C1 segment of cervical spinal cord (tissue), 14 donors: Measurements from ENCODE around the gene NSUN3.
A peak's percentile ranks its signal among the peaks of the same experiment; 100 is the strongest.
"Not testable (repeated sequence)": the region's sequence is repeated elsewhere in the genome, so short reads cannot be mapped to it uniquely, and the experiment has no call there.

Experiments
- DNase-seq, 14 donors: peaks; one replicate each; lab custom pipeline; 2025; lab: John Stamatoyannopoulos, UW

NSUN3 gene

DNA sequence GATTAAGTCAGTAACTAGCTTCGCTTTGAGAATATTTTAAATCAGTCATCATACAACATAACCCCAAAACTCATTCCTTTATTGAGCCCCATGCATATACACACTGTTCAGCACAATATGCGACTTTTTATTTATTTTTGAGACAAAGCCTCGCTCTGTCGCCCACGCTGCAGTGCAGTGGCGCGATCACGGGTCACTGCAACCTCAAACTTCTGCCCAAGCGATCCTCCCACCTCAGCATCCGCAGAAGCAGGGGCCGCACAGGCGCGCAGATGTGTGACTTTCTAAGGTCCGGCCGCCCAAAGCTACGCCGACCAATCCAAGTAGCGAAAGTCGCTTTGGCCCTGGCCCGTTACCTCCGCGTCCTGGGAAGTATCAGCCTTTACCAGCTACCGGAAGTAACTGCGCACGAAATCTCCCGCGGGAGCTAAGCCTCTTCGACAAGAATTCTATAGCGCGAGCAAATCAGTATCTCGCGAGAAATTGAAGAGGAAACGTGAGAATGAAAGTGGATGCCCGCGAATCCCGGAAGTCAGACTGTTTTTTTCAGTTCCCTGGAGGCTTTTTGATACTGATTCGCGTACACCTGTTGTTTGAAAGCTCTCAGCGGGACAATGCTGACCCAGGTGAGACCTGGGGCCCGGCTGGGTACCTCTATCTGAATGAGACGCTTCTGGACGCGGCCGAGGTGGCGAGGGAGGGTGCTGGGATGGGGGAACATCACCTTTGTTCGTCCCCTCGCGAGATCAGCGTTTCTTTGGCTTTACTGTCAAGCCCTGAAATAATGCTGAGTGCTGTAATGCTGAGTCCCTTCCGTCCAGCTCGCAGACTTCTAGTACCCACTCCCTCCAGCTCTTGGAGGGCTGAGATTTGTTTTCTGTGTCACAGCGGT lies at the start of gene NSUN3, which contains the start of gene DHFR2:
Gene NSUN3 (plus strand): TSS at position 549 of the 892 bp plus-strand sequence. CDS start 66 bp downstream, at position 615.
Gene DHFR2 (minus strand): TSS at position 404 of the 892 bp plus-strand sequence. CDS start 1,405 bp downstream, outside the sequence.
- DNase-seq = peak; percentile 33 to 92 (median 82)

DNA sequence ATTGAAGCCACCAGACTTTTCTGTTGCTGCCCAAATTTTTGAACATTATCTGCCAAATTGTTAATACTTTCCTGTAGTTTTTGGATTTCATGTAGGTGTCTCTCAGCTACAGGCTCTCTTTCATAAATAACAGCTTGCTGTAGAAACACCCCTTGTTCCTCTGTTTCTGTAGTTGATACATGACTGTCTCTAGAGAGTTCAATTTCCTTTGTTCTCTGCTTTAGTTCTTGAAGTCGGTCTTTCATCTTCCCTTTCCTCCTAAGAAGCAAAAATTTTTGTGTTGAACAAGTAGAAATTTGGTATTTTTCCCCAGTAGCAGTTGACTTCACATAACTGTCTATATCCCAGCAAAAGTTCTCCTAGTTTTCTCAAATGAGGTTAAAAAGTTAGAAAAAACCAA lies 47.8 kb upstream of the NSUN3 start:
- DNase-seq = no peak

DNA sequence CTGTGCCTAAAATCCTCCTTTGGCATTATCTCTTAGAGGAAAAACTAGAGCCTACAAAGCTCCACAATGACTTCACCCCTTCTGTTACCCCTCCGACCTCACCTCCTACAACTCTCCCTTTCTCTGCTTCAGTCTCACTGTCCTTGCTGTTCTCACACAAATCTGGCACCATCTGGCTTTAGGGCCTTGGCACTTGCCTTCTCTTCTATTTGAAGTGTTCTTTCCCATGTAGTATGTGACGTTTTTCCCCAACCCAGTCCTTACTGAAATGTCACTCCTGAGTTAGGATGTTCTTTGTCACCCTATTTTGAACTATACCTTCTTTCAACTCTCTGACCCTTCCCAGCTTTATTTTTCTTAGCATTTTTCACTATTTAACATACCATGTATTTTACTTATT lies 43.2 kb upstream of the NSUN3 start:
- no peak for DNase-seq

DNA sequence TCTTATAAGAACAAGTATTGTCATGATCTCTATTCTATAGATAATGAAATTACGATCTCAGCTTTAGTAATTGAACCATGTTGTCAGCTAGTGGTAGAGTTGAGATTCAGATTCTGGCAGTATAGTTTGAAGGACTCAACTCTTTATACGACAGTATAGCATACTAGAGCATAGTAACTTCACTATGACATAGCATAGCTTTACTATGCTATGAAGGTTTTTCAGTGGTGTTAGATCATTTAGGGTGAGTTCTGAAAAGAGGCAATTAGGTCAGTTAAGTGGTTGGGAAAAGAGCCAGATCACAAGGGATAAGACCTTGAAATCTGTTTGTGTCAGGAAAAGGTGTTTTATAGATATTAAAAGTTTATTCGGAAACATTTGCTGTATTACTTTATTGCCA lies 42.6 kb upstream of the NSUN3 start:
- DNase-seq = no peak

DNA sequence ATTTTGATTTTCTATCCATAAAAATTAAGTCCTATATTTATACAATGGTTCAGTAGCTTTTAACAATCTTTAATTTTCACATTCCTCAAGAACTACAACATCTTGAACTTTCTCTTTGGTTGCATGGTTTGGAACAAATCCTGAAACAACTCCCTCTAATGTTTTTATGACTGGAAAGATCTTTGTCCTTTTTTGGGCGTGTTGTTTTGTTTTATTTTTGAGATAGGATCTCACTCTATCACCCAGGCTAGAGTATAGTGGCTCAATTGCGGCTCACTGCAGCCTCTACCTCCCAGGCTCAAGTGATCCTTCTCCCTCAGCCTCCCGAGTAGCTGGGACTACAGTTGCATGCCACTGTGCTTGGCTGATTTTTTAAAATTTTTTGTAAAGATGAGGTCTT lies 38.5 kb upstream of the NSUN3 start:
- DNase-seq = no peak

DNA sequence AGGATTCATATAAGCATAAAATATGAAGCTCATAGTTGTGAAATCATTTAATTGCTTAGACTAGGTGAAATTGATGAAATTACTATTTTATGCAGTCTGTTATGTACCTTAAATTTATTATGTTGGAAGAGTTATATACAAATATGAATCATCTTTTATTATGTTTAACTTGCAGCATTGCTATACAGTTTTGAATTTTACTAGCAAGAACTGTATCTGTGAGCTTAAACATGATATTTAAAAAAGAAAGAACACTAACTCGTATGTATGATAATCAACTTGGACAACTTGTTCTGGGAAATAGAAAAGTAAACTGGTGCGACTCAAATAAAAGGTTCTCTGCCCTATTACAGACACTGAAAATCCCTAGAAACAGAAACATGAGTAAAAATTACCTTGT lies 36.2 kb upstream of the NSUN3 start:
- DNase-seq = no peak

DNA sequence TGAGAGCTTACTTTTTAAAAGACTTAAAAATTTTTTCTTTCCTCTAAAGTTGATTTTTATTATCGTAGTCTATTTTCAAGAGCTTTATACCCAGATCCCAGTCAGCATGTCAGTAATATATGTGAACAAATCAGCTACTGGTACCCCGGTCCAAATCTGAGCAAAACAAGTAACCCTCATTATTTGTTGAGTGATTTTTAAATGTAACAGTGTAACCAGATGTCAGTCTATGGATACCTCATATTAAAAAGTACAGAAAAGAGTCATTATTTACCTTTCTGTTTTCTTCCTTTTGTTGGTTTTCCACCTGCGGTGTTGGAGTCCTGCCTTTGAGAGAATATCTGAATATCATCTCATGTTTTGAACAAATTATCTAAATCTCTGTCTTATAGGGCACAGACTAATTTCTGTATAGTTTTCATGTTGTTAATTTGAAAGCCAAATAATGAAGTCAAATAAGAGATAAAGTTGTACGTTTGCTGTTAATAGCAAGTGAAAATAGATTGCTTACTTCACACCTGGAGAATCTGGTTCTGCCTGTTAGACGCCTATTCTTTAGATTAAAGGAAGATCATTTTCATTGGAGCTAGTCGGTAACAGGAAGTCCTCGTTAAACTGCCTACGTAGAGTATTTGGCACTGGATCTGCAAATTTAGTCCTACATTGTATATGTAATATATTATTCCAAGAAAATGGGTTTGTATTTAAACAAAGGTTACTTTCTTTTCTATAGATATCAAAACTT lies 34.6 kb upstream of the NSUN3 start, which contains the start of gene STX19:
Gene STX19 (minus strand): TSS at position 505 of the 745 bp plus-strand sequence. CDS start 13,328 bp downstream, outside the sequence.
- no peak for DNase-seq

DNA sequence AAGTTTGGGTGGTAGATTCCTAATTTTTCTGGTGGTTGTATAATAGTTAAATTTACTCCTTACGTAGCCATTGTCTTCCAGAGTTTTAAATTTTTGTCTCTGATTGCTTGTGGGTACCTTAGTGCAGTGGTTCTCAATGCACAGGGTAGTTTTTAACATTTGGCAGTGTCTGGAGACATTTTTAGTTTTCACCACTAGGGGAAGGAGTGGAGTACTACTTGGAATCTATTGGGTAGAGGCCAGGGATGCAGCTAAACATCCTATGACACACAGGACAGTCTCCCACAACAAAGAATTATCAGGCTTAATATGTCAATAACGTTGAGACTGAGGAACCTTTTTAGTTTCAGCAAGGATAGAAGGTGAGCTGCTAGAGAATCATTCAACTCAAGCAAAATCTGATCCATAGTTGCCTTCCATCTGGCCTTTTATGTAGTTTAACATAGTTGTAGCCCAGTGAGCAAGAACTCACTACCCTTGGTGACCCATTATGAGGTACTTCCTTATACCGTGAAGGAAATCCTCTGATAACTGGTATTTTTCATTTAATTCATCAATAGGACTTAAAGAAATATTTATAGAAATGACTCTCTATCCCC lies 25.9 kb upstream of the NSUN3 start:
- peak in 1 of 14 donors; percentile 3 for DNase-seq

DNA sequence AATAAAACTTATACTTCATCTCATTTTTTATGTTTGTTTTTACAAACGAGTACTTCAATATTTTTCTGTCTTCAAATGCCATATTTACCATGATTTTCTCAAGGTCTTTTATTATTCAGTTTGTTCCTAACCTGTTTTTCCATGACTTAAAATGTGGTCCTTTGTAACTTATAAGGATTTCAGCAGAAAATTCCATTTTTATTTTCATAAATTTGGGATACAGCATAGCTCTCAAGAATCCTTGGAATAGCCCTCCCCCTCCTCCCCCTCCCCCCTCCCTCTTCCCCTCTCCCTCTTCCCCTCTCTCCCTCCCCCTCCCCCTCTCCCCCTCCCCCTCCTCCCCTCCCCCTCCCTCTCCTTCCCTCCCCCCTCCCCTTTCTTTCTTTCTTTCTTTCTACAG lies 19.6 kb upstream of the NSUN3 start:
- DNase-seq = no peak

DNA sequence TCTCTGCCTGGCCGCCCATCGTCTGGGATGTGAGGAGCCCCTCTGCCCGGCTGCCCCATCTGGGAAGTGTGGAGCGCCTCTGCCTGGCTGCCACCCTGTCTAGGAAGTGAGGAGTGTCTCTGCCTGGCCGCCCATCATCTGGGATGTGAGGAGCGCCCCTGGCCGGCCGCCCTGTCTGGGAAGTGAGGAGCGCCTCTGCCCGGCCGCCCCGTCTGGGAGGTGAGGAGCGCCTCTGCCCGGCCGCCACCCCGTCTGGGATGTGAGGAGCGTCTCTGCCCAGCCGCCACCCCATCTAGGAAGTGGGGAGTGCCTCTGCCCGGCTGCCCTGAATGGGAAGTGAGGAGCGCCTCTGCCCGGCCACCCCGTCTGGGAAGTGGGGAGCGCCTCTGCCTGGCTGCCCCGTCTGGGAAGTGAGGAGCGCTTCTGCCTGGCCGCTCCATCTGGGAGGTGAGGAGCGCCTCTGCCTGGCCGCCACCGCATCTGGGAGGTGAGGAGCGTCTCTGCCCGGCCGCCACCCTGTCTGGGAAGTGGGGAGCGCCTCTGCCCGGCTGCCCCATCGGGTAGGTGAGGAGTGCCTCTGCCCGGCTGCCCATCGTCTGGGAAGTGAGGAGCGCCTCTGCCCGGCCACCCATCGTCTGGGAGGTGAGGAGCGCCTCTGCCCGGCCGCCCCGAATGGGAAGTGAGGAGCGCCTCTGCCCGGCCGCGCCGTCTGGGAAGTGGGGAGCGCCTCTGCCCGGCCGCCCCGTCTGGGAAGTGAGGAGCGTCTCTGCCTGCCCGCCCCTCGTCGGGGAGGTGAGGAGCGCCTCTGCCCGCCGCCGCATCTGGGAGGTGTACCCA lies 18.5 kb upstream of the NSUN3 start:
- not testable (repeated sequence) for DNase-seq

DNA sequence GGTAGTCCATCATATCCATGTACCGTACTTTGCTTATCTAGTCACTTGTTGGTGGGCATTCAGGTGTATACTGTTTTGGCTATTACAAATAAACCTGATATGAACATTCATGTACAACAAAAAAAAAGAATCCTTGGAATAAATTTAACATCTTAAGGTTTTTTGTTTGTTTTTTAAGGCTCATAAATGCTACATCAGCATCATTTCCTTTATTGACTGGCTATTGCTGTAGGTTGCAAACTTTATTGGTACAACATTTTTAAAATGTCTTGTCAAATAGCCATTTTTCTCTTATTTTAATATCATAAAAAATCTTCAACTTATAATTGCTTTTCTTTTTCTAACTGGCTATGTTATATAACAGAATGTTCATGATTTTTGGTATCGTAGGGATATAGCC lies 16.3 kb upstream of the NSUN3 start:
- no peak for DNase-seq

DNA sequence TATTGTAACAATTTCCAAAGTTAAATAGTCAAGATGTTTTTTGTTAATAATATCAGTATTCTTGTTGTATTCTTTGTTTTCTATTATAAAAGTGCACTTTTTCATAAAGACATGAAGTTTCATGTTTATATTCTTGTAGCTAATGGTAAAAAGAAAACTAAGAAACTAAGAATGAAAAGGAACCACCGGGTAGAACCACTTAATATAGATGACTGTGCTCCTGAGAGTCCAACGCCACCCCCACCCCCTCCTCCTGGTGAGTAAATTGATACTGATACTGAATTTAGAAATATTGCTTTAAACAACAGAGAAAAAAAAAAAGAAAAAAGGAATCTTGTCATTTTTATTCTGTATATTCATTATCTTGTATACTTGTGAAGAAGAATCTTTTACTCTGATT lies 13.6 kb upstream of the NSUN3 start:
- DNase-seq = no peak

DNA sequence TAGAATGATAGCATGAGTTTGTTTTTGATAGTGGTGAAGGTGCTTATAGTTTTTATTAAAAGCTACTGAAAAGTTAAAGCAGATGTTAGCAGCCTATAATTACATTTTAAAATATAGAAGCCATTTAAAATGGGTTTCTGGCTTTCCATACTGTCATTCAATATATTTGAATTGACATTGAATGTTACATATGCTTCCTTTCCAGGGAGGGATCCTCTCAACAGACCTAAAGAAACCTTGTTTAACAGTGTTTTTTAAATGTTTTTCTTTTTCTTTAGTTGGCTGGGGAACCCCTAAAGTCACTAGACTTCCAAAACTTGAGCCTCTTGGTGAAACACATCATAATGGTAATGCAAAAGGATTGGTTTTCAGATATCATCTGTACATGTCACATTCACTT lies 12.3 kb upstream of the NSUN3 start:
- no peak for DNase-seq

DNA sequence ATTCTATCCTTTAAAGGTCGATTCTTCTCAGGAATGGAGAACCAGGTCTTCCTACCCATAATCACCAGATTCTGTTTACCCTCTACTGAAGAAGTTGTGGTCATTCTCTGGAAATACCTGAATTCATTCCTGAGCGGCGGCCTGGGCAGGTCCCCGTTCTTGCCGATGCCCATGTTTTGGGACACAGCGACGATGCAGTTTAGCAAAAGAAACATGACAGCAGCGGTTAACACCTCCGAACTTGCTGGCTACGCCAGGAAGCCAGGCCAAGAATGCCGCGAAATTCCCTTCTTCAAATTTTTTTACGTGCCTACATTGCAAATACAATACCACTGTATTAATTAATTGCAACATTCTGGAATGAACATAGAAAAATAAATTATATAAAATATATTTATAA lies 1.6 kb upstream of the NSUN3 start:
- DNase-seq = no peak

DNA sequence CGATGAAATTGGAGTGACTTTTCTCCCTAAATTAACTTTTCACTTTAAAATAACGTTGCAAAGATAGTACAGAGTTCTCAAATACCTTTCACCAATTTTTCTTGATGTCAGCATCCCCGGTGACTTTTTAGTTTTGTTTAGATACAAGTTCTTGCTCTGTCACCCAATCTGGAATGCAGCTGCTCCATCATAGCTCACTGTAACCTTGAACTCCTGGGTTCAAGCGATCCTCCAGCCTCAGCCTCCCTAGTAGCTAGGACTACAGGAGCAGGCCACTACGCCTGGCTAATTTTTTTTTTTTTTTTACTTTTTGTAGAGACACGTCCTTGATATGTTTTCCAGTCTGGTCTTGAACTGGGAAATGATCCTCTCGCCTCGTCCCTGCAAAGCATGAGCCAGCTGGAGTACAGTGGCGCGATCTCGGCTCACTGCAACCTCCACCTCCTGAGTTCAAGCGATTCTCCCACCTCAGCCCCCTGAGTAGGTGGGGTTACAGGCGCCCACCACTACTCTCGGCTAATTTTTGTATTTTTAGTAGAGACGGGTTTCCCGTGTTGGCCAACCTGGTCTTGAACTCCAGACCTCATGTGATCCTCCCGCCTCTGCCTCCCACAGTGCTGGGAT lies 747 bp downstream of the NSUN3 start:
- DNase-seq = no peak

DNA sequence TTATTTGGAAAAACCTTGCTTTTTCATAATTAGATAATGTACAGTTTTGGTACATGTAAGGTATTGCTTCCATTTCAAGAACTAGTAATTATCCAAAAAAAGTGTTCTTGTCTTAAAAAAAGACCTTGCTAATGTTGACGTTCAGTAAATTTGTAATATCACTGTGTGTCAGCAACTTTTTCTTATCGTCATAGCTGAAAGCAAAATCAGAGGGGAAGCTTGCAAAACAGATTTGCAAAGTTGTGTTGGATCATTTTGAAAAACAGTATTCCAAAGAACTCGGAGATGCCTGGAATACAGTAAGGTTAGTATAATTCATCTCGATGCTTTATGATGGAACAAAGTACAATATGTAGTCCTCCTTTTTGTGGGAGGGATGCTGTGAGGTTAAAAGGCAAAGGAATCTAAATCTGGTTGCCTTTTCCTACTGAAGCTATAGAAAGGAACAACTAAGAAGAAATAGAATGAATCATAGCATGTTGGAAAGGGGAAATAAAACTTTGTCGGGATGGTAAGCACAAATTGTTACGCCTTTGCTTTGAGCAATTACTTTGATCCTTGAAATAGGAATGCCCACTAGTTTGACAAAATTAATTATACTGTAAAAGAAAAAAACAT lies 1.5 kb downstream of the NSUN3 start:
- DNase-seq = no peak

DNA sequence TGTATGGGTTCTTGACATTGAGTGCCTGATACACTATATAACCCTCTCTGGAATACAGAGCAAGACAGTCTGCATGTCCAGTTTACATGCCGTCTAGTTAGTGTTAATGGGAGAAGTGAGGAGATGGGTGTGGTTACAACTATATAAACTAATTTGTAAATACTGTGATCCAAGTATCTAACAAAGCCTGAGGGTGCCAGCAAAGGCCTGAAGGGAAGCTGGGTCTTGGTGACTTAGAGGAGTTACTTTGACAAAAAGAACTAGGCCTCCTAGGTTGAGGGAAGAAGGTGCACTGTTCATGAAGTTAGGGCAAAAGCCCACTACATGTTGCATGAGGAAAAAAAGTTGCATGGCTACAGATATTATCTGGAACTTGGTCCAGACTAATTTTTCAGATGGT lies 2.3 kb downstream of the NSUN3 start:
- no peak for DNase-seq

DNA sequence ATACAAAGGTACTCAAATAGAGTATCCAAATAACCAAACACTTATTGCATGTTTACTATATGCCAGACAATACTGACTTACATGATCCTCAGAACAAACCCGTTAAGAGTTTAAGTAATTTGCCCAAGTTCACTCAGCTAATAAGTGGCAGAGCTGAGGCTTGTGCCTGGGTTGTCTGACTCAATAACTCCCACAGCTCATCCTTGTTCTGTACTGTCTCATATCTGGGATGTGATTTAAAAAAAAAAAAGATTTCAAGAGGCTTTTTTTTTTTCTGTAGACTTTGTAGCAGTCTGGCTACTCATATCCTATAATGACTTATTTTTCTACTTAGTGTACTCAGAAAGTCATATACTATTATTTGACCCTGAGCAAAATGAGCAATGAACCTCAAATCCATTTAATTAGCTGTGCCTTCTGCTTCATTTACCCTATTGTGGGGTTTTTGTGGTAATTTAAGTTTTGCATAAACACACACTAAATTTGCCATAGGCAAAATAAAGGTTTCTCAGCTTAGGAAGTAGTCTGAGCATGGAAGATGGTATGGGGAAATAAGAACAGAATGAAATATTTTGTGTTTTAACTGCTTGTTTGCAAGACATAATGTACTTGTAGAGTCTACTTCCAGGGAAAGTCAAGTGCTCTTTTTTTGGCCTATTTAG lies 3.1 kb downstream of the NSUN3 start:
- no peak for DNase-seq
